GM12801 (cell line): ENCODE results near the gene NYAP1.

Source experiments
- TF ChIP-seq, protein P1 (sequence below): IDR thresholded peaks from one replicate; pipeline ENCODE4 v1.5.1; 2011; ENCODE audit warnings: control low read depth; ENCODE audit not compliant: insufficient read length; ENCODE audit errors: extremely low read depth

Gene NYAP1

DNA sequence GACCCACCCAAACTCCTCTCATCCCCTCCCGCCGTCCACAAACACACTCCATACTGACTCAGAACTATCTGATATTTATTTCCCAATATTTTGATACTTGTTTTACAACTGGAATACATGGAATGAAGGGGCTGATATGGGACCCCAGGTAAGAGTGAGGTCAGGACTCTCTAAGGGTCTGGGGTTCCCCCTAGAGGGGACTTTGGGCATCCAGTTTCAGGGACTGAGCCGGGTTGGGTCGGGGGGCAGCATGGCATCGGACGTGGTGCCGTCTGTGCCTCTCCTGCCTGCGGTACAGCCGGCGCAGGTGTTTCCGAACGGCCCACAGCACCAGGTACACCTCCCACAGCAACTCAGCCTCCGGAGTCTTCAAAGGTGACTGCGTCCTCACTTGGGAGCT lies 27.2 kb upstream of the NYAP1 start:
- TF ChIP-seq, protein P1, sequence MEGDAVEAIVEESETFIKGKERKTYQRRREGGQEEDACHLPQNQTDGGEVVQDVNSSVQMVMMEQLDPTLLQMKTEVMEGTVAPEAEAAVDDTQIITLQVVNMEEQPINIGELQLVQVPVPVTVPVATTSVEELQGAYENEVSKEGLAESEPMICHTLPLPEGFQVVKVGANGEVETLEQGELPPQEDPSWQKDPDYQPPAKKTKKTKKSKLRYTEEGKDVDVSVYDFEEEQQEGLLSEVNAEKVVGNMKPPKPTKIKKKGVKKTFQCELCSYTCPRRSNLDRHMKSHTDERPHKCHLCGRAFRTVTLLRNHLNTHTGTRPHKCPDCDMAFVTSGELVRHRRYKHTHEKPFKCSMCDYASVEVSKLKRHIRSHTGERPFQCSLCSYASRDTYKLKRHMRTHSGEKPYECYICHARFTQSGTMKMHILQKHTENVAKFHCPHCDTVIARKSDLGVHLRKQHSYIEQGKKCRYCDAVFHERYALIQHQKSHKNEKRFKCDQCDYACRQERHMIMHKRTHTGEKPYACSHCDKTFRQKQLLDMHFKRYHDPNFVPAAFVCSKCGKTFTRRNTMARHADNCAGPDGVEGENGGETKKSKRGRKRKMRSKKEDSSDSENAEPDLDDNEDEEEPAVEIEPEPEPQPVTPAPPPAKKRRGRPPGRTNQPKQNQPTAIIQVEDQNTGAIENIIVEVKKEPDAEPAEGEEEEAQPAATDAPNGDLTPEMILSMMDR, result no peak

DNA sequence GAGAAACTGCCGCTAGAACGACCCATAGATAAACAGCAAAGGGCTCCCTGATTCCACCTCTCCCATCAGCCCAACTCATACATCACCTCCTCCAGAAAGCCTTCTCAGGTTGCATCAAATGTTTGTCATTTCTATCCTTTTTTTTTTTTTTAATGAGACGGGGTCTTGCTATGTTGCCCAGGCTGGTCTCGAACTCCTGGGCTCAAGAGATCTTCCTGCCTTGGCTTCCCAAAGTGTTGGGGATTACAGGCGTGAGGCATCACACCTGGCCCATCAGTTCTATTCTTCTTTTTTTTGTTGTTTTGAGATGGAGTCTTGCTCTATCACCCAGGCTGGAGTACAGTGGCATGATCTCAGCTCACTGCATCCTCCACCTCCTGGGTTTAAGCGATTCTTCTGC lies 26.7 kb upstream of the NYAP1 start:
- TF ChIP-seq, protein P1, result no peak

DNA sequence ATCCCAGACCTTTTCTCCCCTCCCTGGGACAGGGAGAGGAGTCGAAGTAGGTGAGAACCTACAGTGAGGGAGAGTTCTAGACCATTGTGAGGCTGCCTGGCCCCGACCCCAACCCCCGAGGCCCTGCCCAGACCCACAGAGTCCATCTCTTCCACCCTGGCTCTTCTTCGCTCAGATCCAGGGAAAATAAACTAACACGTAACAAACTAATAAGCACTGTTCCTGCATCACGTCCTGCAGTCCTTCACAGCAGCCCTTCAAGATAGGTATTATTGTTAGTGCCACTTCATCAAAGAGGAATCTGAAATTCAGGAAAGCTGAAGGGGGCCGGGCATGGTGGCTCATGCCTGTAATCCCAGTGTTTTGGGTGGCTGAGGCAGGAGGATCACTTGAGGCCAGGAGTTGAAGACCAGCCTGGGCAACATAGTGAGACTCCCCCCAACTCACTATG lies 19.5 kb upstream of the NYAP1 start, which contains the start of gene SPACDR:
Gene SPACDR (minus strand): TSS at position 51 of the 451 bp plus-strand sequence. CDS start 235 bp downstream, outside the sequence.
- TF ChIP-seq, protein P1, result no peak

GRCh38 chr7:100464791-100465190 lies 18.9 kb upstream of the NYAP1 start:
- TF ChIP-seq, protein P1, result no peak

DNA sequence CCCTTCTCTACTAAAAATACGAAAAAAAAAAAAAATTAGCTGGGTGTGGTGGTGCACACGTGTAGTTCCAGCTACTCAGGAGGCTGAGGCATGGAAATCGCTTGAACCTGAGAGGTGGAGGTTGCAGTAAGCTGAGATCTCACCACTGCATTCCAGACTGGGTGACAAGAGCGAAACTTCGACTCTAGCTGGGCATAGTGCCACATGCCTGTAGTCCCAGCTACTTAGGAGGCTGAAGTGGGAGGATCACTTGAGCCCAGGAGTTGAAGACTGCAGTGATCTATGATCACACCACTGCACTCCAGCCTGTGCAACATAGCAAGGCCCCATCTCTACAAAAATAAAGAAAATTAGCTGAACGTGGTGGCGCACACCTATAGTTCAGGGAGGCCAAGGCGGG lies 18.4 kb upstream of the NYAP1 start:
- TF ChIP-seq, protein P1, result no peak

- TF ChIP-seq, protein P1, result no peak
Observed at GRCh38 chr7:100465702-100466311, 17.9 kb upstream of the NYAP1 start.

GRCh38 chr7:100466653-100467605 lies 16.8 kb upstream of the NYAP1 start:
- TF ChIP-seq, protein P1, result no peak
